GM21717 (cell line): ENCODE results near the gene FTO.

Experiments used
- ATAC-seq: cut with Tn5 transposase; IDR thresholded peaks from one replicate; pipeline ENCODE4 v1.9.1; 2021; ENCODE audit warnings: mild to moderate bottlenecking, moderate library complexity; ENCODE audit not compliant: unreplicated experiment

FTO gene

GRCh38 chr16:53752560-53752959 lies 48.6 kb downstream of the FTO start:
- no peak for ATAC-seq

GRCh38 chr16:53753431-53753830 lies 49.5 kb downstream of the FTO start:
- no peak for ATAC-seq

GRCh38 chr16:53755026-53755910 lies 51.3 kb downstream of the FTO start:
- ATAC-seq: no peak

GRCh38 chr16:53756275-53756996 lies 52.5 kb downstream of the FTO start:
- no peak for ATAC-seq

GRCh38 chr16:53757971-53758609 lies 54.1 kb downstream of the FTO start:
- no peak for ATAC-seq

GRCh38 chr16:53761962-53762703 lies 58.2 kb downstream of the FTO start:
- ATAC-seq: no peak

- no peak for ATAC-seq
These were observed 62.5 kb downstream of the FTO start for GRCh38 chr16:53766304-53767016.

GRCh38 chr16:53768167-53768566 lies 64.2 kb downstream of the FTO start:
- ATAC-seq: no peak

GRCh38 chr16:53768593-53768992 lies 64.6 kb downstream of the FTO start:
- no peak for ATAC-seq

GRCh38 chr16:53769185-53769584 lies 65.2 kb downstream of the FTO start:
- no peak for ATAC-seq

GRCh38 chr16:53769787-53770186 lies 65.8 kb downstream of the FTO start:
- no peak for ATAC-seq

GRCh38 chr16:53770641-53771040 lies 66.7 kb downstream of the FTO start:
- ATAC-seq: no peak

- ATAC-seq: no peak
These were observed 67.9 kb downstream of the FTO start for GRCh38 chr16:53771655-53772497.

GRCh38 chr16:53773150-53773846 lies 69.3 kb downstream of the FTO start:
- ATAC-seq: no peak

- no peak for ATAC-seq
These were observed 69.9 kb downstream of the FTO start for GRCh38 chr16:53773881-53774280.

- ATAC-seq: no peak
These were observed 71.3 kb downstream of the FTO start for GRCh38 chr16:53775106-53775820.

GRCh38 chr16:53775821-53776431 lies 72.0 kb downstream of the FTO start:
- ATAC-seq: no peak

GRCh38 chr16:53779186-53779585 lies 75.2 kb downstream of the FTO start:
- ATAC-seq: no peak
